KMS-11 (cell line): ENCODE data around the gene ANKS6.

ENCODE experiments used
- H2AFZ ChIP-seq: fragments of 200-600 bp; sonication (generic); 2 replicates; pipeline ENCODE4 v1.6.1; 2016; ENCODE audit warnings: antibody characterized with exemption, mixed run types, low read depth
- H3K27ac ChIP-seq: fragments of 200-600 bp; sonication (generic); 2 replicates; pipeline ENCODE4 v1.6.1; 2016; ENCODE audit warnings: mild to moderate bottlenecking, mixed run types
- H3K27me3 ChIP-seq: fragments of 200-600 bp; sonication (generic); 2 replicates; pipeline ENCODE4 v1.6.1; 2017; ENCODE audit warnings: mild to moderate bottlenecking, low read depth, mixed run types, moderate library complexity; ENCODE audit not compliant: insufficient read depth
- H3K36me3 ChIP-seq: fragments of 200-600 bp; sonication (generic); 2 replicates; pipeline ENCODE4 v1.6.1; 2017; ENCODE audit warnings: mild to moderate bottlenecking, mixed run types; ENCODE audit not compliant: insufficient read depth
- H3K4me1 ChIP-seq: fragments of 200-600 bp; sonication (generic); 2 replicates; pipeline ENCODE4 v1.6.1; 2016; ENCODE audit warnings: mild to moderate bottlenecking, low read depth, mixed run types; ENCODE audit not compliant: poor library complexity, severe bottlenecking
- H3K4me2 ChIP-seq: fragments of 200-600 bp; sonication (generic); 2 replicates; pipeline ENCODE4 v1.7.0; 2016; ENCODE audit warnings: mild to moderate bottlenecking, mixed run types
- H3K4me3 ChIP-seq: fragments of 200-600 bp; sonication (generic); IDR thresholded peaks from 2 replicates; pipeline ENCODE4 v1.6.1; 2017; ENCODE audit warnings: low read depth, low read length, mixed read lengths; ENCODE audit not compliant: insufficient read depth
- H3K79me2 ChIP-seq: fragments of 200-600 bp; sonication (generic); 2 replicates; pipeline ENCODE4 v1.6.1; 2016; ENCODE audit warnings: low read depth, mixed run types; ENCODE audit not compliant: insufficient read depth
- H3K9ac ChIP-seq: fragments of 200-600 bp; sonication (generic); 2 replicates; pipeline ENCODE4 v1.6.1; 2016; ENCODE audit warnings: mild to moderate bottlenecking, mixed run types
- H4K20me1 ChIP-seq: fragments of 200-600 bp; sonication (generic); 2 replicates; pipeline ENCODE4 v1.6.1; 2016; ENCODE audit warnings: mild to moderate bottlenecking, mixed run types; ENCODE audit not compliant: insufficient read depth
- CTCF ChIP-seq: fragments of 200-600 bp; sonication (generic); conservative IDR thresholded peaks from 2 replicates; pipeline ENCODE4 v1.6.1; 2017; ENCODE audit warnings: low read depth, mild to moderate bottlenecking, antibody characterized with exemption, low read length, moderate library complexity, mixed read lengths

ANKS6 gene

GRCh38 chr9:98834386-98834785, 38.0 kb upstream of the ANKS6 start:
- no peak overlapping the region for H3K27ac ChIP-seq
- H3K4me3 ChIP-seq = no peak overlapping the region
- H3K36me3 ChIP-seq = no peaks in the 10 kb centered on the region
- H3K79me2 ChIP-seq = no peaks in the 10 kb centered on the region
- H3K9ac ChIP-seq = no peak overlapping the region
- H3K4me2 ChIP-seq = no peak overlapping the region
- no peaks in the 10 kb centered on the region for H3K4me1 ChIP-seq
- no peaks in the 10 kb centered on the region for H3K27me3 ChIP-seq
- no peak overlapping the region for H2AFZ ChIP-seq
- TF ChIP-seq CTCF = no peak
- no peaks in the 10 kb centered on the region for H4K20me1 ChIP-seq

- Histone ChIP-seq H2AFZ (no peak overlapping the region), H3K36me3 (no peaks in the 10 kb centered on the region), H3K27ac (no peak overlapping the region), H3K4me1 (no peaks in the 10 kb centered on the region), H3K27me3 (no peaks in the 10 kb centered on the region), H3K4me2 (no peak overlapping the region), H4K20me1 (no peaks in the 10 kb centered on the region), H3K79me2 (no peaks in the 10 kb centered on the region), H3K9ac (no peak overlapping the region), H3K4me3 (no peak overlapping the region)
- no peak for TF ChIP-seq CTCF
Observed at GRCh38 chr9:98833090-98833956, 37.0 kb upstream of the ANKS6 start.

GRCh38 chr9:98832768-98833089, 36.4 kb upstream of the ANKS6 start:
- H3K27ac ChIP-seq = no peak overlapping the region
- H2AFZ ChIP-seq = no peak overlapping the region
- no peaks in the 10 kb centered on the region for H3K36me3 ChIP-seq
- H3K79me2 ChIP-seq = no peaks in the 10 kb centered on the region
- no peaks in the 10 kb centered on the region for H3K4me1 ChIP-seq
- H3K4me3 ChIP-seq = no peak overlapping the region
- H3K4me2 ChIP-seq = no peak overlapping the region
- no peak overlapping the region for H3K9ac ChIP-seq
- H3K27me3 ChIP-seq = no peaks in the 10 kb centered on the region
- no peak for TF ChIP-seq CTCF
- no peaks in the 10 kb centered on the region for H4K20me1 ChIP-seq

- Histone ChIP-seq H4K20me1 (no peaks in the 10 kb centered on the region), H3K27me3 (no peaks in the 10 kb centered on the region), H3K4me3 (no peak overlapping the region), H3K36me3 (no peaks in the 10 kb centered on the region), H3K27ac (no peak overlapping the region), H3K4me1 (no peaks in the 10 kb centered on the region), H3K9ac (no peak overlapping the region), H3K79me2 (no peaks in the 10 kb centered on the region), H2AFZ (no peak overlapping the region), H3K4me2 (no peak overlapping the region)
- TF ChIP-seq CTCF = no peak
Observed at GRCh38 chr9:98831696-98832095, 35.3 kb upstream of the ANKS6 start.
